IPS-18c (cell line): ENCODE data around the gene MAP3K19.

ENCODE experiments used
- H3K4me3 ChIP-seq: 2 replicates; pipeline ENCODE4 v1.7.0; 2013; ENCODE audit warnings: low read depth, mild to moderate bottlenecking, low read length, moderate library complexity; ENCODE audit not compliant: insufficient read depth
- H3K9me3 ChIP-seq: one replicate; pipeline ENCODE4 v1.6.1; 2013; ENCODE audit warnings: mild to moderate bottlenecking, low read length, moderate library complexity; ENCODE audit not compliant: control insufficient read depth, insufficient read depth

MAP3K19 gene

DNA sequence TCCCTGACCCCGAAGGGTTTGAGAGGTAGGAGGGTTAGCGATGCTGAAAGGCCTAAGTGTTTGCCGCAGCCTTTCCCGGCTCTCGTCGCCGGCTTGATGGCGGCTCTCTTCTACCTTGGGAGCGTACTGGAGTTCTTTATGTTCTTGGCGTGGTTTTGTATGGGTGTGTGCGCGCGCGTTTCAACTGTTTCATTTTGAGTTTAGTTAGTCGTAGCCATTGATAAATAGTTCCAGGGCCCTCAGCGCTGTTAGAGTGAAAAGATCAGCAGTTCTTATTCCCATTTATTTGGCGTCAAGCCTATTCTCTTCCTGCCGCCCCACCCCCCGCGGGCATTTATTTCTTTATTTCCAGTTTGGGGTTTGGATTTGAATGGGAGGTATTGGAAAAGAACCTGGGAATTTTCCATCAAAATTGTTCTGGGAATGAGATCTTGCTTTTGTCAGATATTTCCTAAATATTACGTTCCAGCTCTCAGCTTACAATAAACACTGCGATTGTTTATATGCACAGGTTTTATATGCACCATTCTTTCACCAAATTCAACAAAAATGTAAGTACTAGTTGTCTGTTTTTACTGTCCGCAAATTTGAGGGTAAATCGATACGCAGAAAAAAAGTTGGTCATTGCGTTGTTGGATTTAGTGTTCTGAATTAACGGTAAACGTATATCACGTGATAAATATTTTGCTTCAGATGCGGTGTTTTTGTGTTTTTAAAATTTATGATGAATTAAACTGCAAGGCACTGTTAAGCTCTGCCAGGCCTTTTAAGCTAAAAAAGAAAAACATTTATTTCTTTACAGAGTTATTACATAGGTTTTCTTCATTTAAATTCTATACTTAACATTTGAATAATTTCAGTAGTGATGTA, 127.7 kb downstream of the MAP3K19 start:
- peak overlapping the region; percentile 87 for H3K4me3 ChIP-seq
- H3K9me3 ChIP-seq: no peaks in the 10 kb centered on the region

DNA sequence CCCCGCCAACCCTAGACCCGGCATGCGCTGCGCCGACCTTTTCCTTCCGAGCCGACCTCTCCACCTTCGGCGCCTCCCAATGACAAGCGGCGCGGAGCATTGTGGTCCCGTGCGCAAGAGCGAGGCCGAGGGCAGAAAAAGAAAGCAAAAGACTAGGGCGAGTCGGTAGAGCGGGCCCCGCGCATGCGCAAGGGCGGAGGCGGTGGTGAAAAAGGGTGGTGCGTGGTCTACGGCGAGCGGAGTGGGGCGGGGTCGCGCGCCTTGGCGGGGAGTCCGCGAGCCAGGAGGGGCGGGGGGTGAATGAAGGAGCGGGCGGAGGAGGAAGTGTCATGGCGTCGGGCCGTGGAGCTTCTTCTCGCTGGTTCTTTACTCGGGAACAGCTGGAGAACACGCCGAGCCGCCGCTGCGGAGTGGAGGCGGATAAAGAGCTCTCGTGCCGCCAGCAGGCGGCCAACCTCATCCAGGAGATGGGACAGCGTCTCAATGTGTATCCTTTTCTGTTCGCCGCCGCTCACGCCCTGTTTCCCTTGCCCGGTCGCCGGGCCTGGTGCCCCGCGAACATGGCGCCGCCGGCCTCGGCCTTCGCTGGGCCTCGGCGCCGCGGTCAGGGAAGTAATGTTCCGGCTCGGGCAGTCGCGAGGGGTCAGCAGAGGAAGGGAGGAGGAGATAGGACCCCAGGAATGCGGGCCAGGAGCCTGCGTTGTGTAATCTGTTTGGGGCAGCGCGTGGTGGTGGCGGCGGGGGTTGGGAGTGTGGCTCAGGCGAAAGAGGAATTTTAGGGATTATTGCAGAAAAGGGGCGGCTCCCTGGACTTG, 128.5 kb downstream of the MAP3K19 start, which contains the start of gene CCNT2:
TSS of gene CCNT2 (plus strand) at position 297 of the 815 bp plus-strand sequence. CDS start at position 330, 33 bp downstream.
- Histone ChIP-seq H3K9me3 (no peaks in the 10 kb centered on the region), H3K4me3 (peak within 1 kb of the TSS; percentile 87)

DNA sequence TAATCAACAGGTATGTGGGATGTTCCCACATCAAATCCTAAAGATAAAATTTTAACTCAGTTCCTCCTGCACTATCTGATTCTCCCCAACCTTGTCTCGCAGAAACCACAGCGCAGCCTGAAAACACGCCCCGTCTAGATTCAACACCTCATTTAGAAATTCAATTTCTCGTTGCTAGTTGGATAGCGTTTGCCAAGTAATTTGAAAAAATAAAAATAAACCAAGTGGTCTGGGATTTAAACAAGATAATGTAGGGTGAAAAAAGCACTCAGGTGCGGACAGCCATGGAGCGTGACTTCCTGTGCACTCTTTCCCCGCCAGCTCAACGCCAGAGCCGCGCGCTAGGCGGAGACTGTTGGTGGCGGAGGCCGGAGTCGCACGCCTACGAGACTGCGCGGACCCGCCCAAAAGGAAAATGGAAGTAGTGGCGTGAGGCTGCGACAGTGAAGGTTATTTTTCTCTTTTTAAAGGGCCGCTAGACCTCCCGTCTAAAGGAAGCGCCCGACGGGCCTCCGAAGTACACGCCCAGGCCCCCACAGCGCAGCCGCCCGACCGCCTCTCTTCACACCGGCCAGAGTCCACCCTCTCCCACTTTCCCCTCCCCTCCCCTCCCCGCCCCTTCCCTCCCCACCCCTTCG, 129.2 kb downstream of the MAP3K19 start:
- Histone ChIP-seq H3K9me3 (no peaks in the 10 kb centered on the region), H3K4me3 (peak overlapping the region; percentile 72)

DNA sequence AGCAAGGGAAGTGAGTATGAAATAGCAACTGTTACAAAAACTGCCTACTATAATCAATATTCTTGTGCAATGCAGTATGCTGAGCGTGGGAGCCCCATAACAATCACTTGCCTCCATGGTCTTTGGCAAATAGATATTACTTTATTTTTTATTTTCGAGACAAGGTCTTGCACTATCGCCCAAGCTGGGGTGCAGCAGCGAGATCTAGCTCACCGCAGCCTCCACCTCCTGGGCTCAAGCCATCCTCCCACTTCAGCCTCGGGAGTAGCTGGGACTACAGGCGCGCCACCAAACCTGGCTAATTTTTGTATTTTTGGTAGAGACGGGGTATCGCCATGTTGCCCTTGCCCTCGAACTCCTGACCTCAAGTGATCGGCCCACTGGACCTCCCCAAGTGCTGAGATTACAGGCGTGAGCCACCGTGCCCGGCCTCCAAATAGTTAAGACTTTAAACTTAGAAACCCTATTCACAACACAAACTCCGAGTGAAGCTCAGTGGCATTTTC, 129.8 kb downstream of the MAP3K19 start:
- no peaks in the 10 kb centered on the region for H3K9me3 ChIP-seq
- peak overlapping the region; percentile 72 for H3K4me3 ChIP-seq
